SK-N-SH (cell line): ENCODE data around the gene CHRNB2.

ENCODE experiments used
- CTCF ChIP-seq: fragments of 200-600 bp; sonication (generic); IDR thresholded peaks from 2 replicates; pipeline ENCODE4 v1.6.1; 2017; ENCODE audit warnings: antibody characterized with exemption, mild to moderate bottlenecking, moderate library complexity
- ELF1 ChIP-seq: IDR thresholded peaks from 2 replicates; pipeline ENCODE4 v1.4.0; 2012
- JUND ChIP-seq: IDR thresholded peaks from 2 replicates; pipeline ENCODE4 v1.4.0; 2012
- MAX ChIP-seq: IDR thresholded peaks from 2 replicates; pipeline ENCODE4 v1.4.0; 2012; ENCODE audit warnings: low read depth
- PBX3 ChIP-seq: IDR thresholded peaks from 2 replicates; pipeline ENCODE4; 2012
- RAD21 ChIP-seq: IDR thresholded peaks from 2 replicates; pipeline ENCODE4 v1.6.1; 2012; ENCODE audit warnings: mild to moderate bottlenecking, low read length
- RCOR1 ChIP-seq: fragments of 150-350 bp; IDR thresholded peaks from 2 replicates; pipeline ENCODE4 v1.6.1; 2017; ENCODE audit warnings: antibody characterized with exemption, low read length
- RFX5 ChIP-seq: IDR thresholded peaks from 2 replicates; pipeline ENCODE4 v1.6.1; 2012; ENCODE audit warnings: mild to moderate bottlenecking, improper control_type of control experiment, low read length
- RXRA ChIP-seq: IDR thresholded peaks from 2 replicates; pipeline ENCODE4 v1.4.0; 2012; ENCODE audit warnings: low read depth, mild to moderate bottlenecking, borderline replicate concordance
- TAF1 ChIP-seq: IDR thresholded peaks from 2 replicates; pipeline ENCODE4 v1.6.1; 2012; ENCODE audit warnings: low read depth, mild to moderate bottlenecking, low read length, moderate library complexity, borderline replicate concordance
- TEAD4 ChIP-seq: IDR thresholded peaks from 2 replicates; pipeline ENCODE4 v1.4.0; 2012; ENCODE audit warnings: mild to moderate bottlenecking, borderline replicate concordance; ENCODE audit not compliant: insufficient read depth
- USF2 ChIP-seq: fragments of 150-350 bp; IDR thresholded peaks from 2 replicates; pipeline ENCODE4 v1.6.1; 2017; ENCODE audit warnings: antibody characterized with exemption, low read length, low read depth, borderline replicate concordance
- YY1 ChIP-seq: IDR thresholded peaks from 2 replicates; pipeline ENCODE4 v1.4.0; 2012; ENCODE audit warnings: low read depth, mild to moderate bottlenecking
- ZBTB33 ChIP-seq: IDR thresholded peaks from 2 replicates; pipeline ENCODE4 v1.4.0; 2012; ENCODE audit warnings: low read depth, borderline replicate concordance

GRCh38 chr1:154552036-154552435 lies 15.5 kb upstream of the CHRNB2 start:
- TF ChIP-seq MAX (no peak), CTCF (no peak), RAD21 (no peak), ELF1 (no peak), YY1 (no peak), TEAD4 (no peak), RFX5 (no peak), RXRA (no peak), RCOR1 (no peak), TAF1 (no peak), ZBTB33 (no peak), PBX3 (no peak), JUND (no peak), USF2 (no peak)
